ENCODE results near the gene APOL4. TPM values are rescaled to one million over a fixed set of nuclear protein-coding genes. Genes with fewer than 3 reads are reported as not detected.

APOL4 gene
- total RNA-seq, 2 donors from 2014 or later = 0.52 to 18.1 TPM

GRCh38 chr22:36245805-36246356 is 44.3 kb upstream of the APOL4 start:
- intact Hi-C loops (cut with DNase I) = no loop called here
- 61 to 67% methylated on average over 4 of the region's 4 CpGs for WGBS, 2 donors
- no peak overlapping the region for H3K4me3 ChIP-seq
- no peaks in the 10 kb centered on the region for H3K27me3 ChIP-seq
- no peaks in the 10 kb centered on the region for H3K4me1 ChIP-seq
- H3K9me3 ChIP-seq = no peaks in the 10 kb centered on the region
- TF ChIP-seq POLR2A (IDR thresholded peaks at IDR 0.05) (no peak), CTCF (IDR thresholded peaks at IDR 0.05) (no peak)
- H3K27ac ChIP-seq = no peak overlapping the region
- DNase-seq (no peak), ATAC-seq (no peak)
- H3K36me3 ChIP-seq (replicated peaks in 1 of 2; ENCODE audit: insufficient read depth in 1 of 2, low read depth in 2 of 2) = no peaks in the 10 kb centered on the region

- intact Hi-C loops (cut with DNase I) = no loop called here
- Histone ChIP-seq H3K4me3 (no peak overlapping the region), H3K4me1 (peaks cover 2% of the 10 kb centered on the region), H3K27ac (no peak overlapping the region), H3K27me3 (no peaks in the 10 kb centered on the region), H3K36me3 (replicated peaks in 1 of 2; ENCODE audit: insufficient read depth in 1 of 2, low read depth in 2 of 2) (no peaks in the 10 kb centered on the region), H3K9me3 (no peaks in the 10 kb centered on the region)
- TF ChIP-seq CTCF (IDR thresholded peaks at IDR 0.05) = no peak
- TF ChIP-seq POLR2A (IDR thresholded peaks at IDR 0.05) = no peak
- peak; percentile 42 for ATAC-seq
- peak in 1 of 4 donors; percentile 30 for DNase-seq
- 81 to 82% methylated on average over 4 to 5 of the region's 5 CpGs for WGBS, 2 donors
These were observed 43.1 kb upstream of the APOL4 start for GRCh38 chr22:36244522-36245391.

- WGBS, 2 donors = 69 to 90% methylated on average over 4 to 5 of the region's 5 CpGs
- Histone ChIP-seq H3K36me3 (replicated peaks in 1 of 2; ENCODE audit: insufficient read depth in 1 of 2, low read depth in 2 of 2) (no peaks in the 10 kb centered on the region), H3K9me3 (no peaks in the 10 kb centered on the region), H3K4me1 (peaks cover 5% of the 10 kb centered on the region), H3K4me3 (no peak overlapping the region), H3K27me3 (no peaks in the 10 kb centered on the region), H3K27ac (no peak overlapping the region)
- TF ChIP-seq CTCF (IDR thresholded peaks at IDR 0.05) (no peak), POLR2A (IDR thresholded peaks at IDR 0.05) (no peak)
- intact Hi-C loops (cut with DNase I) = no loop called here
- no peak for DNase-seq
- ATAC-seq = no peak
These were observed 42.4 kb upstream of the APOL4 start for GRCh38 chr22:36243986-36244385.

- H3K27me3 ChIP-seq = no peaks in the 10 kb centered on the region
- H3K27ac ChIP-seq = peak within 1 kb of the TSS; percentile 68 to 91 (median 86)
- peak within 1 kb of the TSS; percentile 59 to 64 for H3K4me3 ChIP-seq
- ATAC-seq (peak; percentile 96), DNase-seq (peak; percentile 92 to 95 (median 94))
- TF ChIP-seq CTCF (IDR thresholded peaks at IDR 0.05) = peak; percentile 34 to 80 (median 75)
- TF ChIP-seq POLR2A (IDR thresholded peaks at IDR 0.05) = peak; percentile 31 to 85 (median 84)
- peaks cover 34% of the 10 kb centered on the region for H3K4me1 ChIP-seq
- intact Hi-C loops (cut with DNase I) = no loop called here
- WGBS, 2 donors = 9 to 15% methylated on average over 12 to 13 of the region's 13 CpGs
- H3K36me3 ChIP-seq (replicated peaks in 1 of 2; ENCODE audit: insufficient read depth in 1 of 2, low read depth in 2 of 2) = no peaks in the 10 kb centered on the region
- H3K9me3 ChIP-seq = no peaks in the 10 kb centered on the region
These were observed 38.0 kb upstream of the APOL4 start, which contains the start of gene APOL2 for GRCh38 chr22:36239401-36240171. TSS of gene APOL2 (minus strand) at chr22:36239527. CDS start at chr22:36233162, 6,365 bp downstream.
